ENCODE results near the gene DUSP3.

The DUSP3 gene

GRCh38 chr17:43721537-43722268 is 57.1 kb downstream of the DUSP3 start:
- H3K27ac ChIP-seq, result no peak overlapping the region
- TF ChIP-seq CTCF (conservative IDR thresholded peaks at IDR 0.05; ENCODE audit: low read depth), result no peak
- POLR2A ChIA-PET (ENCODE audit: low non-redundant PET), result no interaction called here
- CTCF ChIA-PET, result interaction anchor here (1.5 kb wide), 1 partner anchor 27 kb away, joined by 3 read pairs; no protein-coding TSS in a partner anchor
- DNase-seq (ENCODE audit: low spot score), result no peak

GRCh38 chr17:43720311-43721060 is 58.3 kb downstream of the DUSP3 start:
- no peak for TF ChIP-seq CTCF (conservative IDR thresholded peaks at IDR 0.05; ENCODE audit: low read depth)
- peak; percentile 64 for DNase-seq (ENCODE audit: low spot score)
- ChIA-PET CTCF (no interaction called here), POLR2A (ENCODE audit: low non-redundant PET) (no interaction called here)
- peak overlapping the region; percentile 73 for H3K27ac ChIP-seq

DNA sequence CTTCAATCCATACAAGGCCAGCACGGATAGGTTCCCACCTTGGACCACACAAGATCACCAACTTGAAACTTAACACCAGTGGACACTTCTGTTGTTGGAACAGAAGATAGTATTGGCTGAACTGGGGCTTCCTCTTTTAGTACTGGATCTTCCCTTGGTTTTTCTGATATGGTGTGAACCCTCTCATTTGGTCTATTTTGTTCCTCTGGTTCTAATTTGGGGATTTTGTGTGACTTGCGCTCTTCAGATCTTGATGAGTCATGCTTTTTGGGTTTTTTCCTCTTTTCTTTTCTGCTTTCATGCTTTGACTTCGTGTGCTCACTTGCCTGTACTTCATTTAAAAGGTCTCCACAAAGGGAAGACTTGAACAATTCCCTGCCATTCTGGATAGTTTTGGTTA is 59.2 kb downstream of the DUSP3 start:
- no peak for DNase-seq (ENCODE audit: low spot score)
- ChIA-PET CTCF (no interaction called here), POLR2A (ENCODE audit: low non-redundant PET) (no interaction called here)
- no peak for TF ChIP-seq CTCF (conservative IDR thresholded peaks at IDR 0.05; ENCODE audit: low read depth)
- no peak overlapping the region for H3K27ac ChIP-seq

GRCh38 chr17:43718544-43718943 is 60.2 kb downstream of the DUSP3 start:
- DNase-seq (ENCODE audit: low spot score), result no peak
- no peak for TF ChIP-seq CTCF (conservative IDR thresholded peaks at IDR 0.05; ENCODE audit: low read depth)
- ChIA-PET CTCF (interaction anchor here (0.7 kb wide), 1 partner anchor 1724 kb away, joined by 5 read pairs; no protein-coding TSS in a partner anchor), POLR2A (ENCODE audit: low non-redundant PET) (interaction anchor here (0.6 kb wide), 1 partner anchor 41 kb away, joined by 6 read pairs; no protein-coding TSS in a partner anchor)
- H3K27ac ChIP-seq, result no peak overlapping the region

- H3K27ac ChIP-seq, result no peak overlapping the region
- POLR2A ChIA-PET (ENCODE audit: low non-redundant PET), result interaction anchor here (0.6 kb wide), 1 partner anchor 42 kb away, joined by 6 read pairs; no protein-coding TSS in a partner anchor
- CTCF ChIA-PET, result interaction anchor here (0.6 to 1.4 kb wide), 3 partner anchors 42 to 1723 kb away, joined by 4 to 6 read pairs (median 5); no protein-coding TSS in a partner anchor
- TF ChIP-seq CTCF (conservative IDR thresholded peaks at IDR 0.05; ENCODE audit: low read depth), result no peak
- DNase-seq (ENCODE audit: low spot score), result no peak
These were observed 60.9 kb downstream of the DUSP3 start for GRCh38 chr17:43717913-43718312.
